ENCODE data around the gene CLK1.
"Not testable (repeated sequence)": the region's sequence is repeated elsewhere in the genome, so short reads cannot be mapped to it uniquely, and the experiment has no call there.

Gene CLK1

GRCh38 chr2:200829258-200829655 is 35.2 kb downstream of the CLK1 start:
- no peak overlapping the region for H3K27ac ChIP-seq (ENCODE audit: low read depth in 2 of 2, low read length in 2 of 2)
- H3K36me3 ChIP-seq (ENCODE audit: control insufficient read depth in 2 of 2, insufficient read depth in 2 of 2, low read length in 2 of 2): no peaks in the 10 kb centered on the region
- H3K27me3 ChIP-seq (ENCODE audit: control insufficient read depth in 2 of 2, insufficient read depth in 2 of 2, low read length in 2 of 2): no peaks in the 10 kb centered on the region
- H3K4me3 ChIP-seq (ENCODE audit: low read length in 2 of 2): no peak overlapping the region
- H3K9me3 ChIP-seq (ENCODE audit: control insufficient read depth in 2 of 2, low read length in 2 of 2): no peaks in the 10 kb centered on the region
- H3K4me1 ChIP-seq (ENCODE audit: control insufficient read depth in 2 of 2, insufficient read depth in 2 of 2, low read length in 2 of 2): peaks cover 2% of the 10 kb centered on the region in 2 donors
- no peak overlapping the region for H3K9ac ChIP-seq (ENCODE audit: low read depth in 1 of 2, low read length in 2 of 2)

- Histone ChIP-seq H3K27me3 (ENCODE audit: control insufficient read depth in 2 of 2, insufficient read depth in 2 of 2, low read length in 2 of 2) (no peaks in the 10 kb centered on the region), H3K4me1 (ENCODE audit: control insufficient read depth in 2 of 2, insufficient read depth in 2 of 2, low read length in 2 of 2) (peaks cover 2% of the 10 kb centered on the region in 2 donors), H3K9ac (ENCODE audit: low read depth in 1 of 2, low read length in 2 of 2) (no peak overlapping the region), H3K36me3 (ENCODE audit: control insufficient read depth in 2 of 2, insufficient read depth in 2 of 2, low read length in 2 of 2) (peaks cover 0 to 4% of the 10 kb centered on the region in 2 donors), H3K9me3 (ENCODE audit: control insufficient read depth in 2 of 2, low read length in 2 of 2) (no peaks in the 10 kb centered on the region), H3K27ac (ENCODE audit: low read depth in 2 of 2, low read length in 2 of 2) (no peak overlapping the region), H3K4me3 (ENCODE audit: low read length in 2 of 2) (no peak overlapping the region)
Measured at GRCh38 chr2:200828572-200829257, 35.7 kb downstream of the CLK1 start.

- H3K9me3 ChIP-seq (ENCODE audit: control insufficient read depth in 2 of 2, low read length in 2 of 2): no peaks in the 10 kb centered on the region
- H3K27ac ChIP-seq (ENCODE audit: low read depth in 2 of 2, low read length in 2 of 2): no peak overlapping the region
- H3K9ac ChIP-seq (ENCODE audit: low read depth in 1 of 2, low read length in 2 of 2): no peak overlapping the region
- peaks cover 0 to 4% of the 10 kb centered on the region in 2 donors for H3K36me3 ChIP-seq (ENCODE audit: control insufficient read depth in 2 of 2, insufficient read depth in 2 of 2, low read length in 2 of 2)
- H3K4me1 ChIP-seq (ENCODE audit: control insufficient read depth in 2 of 2, insufficient read depth in 2 of 2, low read length in 2 of 2): peaks cover 2% of the 10 kb centered on the region in 2 donors
- H3K4me3 ChIP-seq (ENCODE audit: low read length in 2 of 2): no peak overlapping the region
- no peaks in the 10 kb centered on the region for H3K27me3 ChIP-seq (ENCODE audit: control insufficient read depth in 2 of 2, insufficient read depth in 2 of 2, low read length in 2 of 2)
Measured at GRCh38 chr2:200828104-200828503, 36.4 kb downstream of the CLK1 start.

GRCh38 chr2:200821686-200822245 is 42.7 kb downstream of the CLK1 start:
- H3K9me3 ChIP-seq (ENCODE audit: control insufficient read depth in 2 of 2, low read length in 2 of 2): no peaks in the 10 kb centered on the region
- H3K4me1 ChIP-seq (ENCODE audit: control insufficient read depth in 2 of 2, insufficient read depth in 2 of 2, low read length in 2 of 2): no peaks in the 10 kb centered on the region
- H3K36me3 ChIP-seq (ENCODE audit: control insufficient read depth in 2 of 2, insufficient read depth in 2 of 2, low read length in 2 of 2): peaks cover 46 to 53% of the 10 kb centered on the region in 2 donors
- no peak overlapping the region for H3K27ac ChIP-seq (ENCODE audit: low read depth in 2 of 2, low read length in 2 of 2)
- no peak overlapping the region for H3K4me3 ChIP-seq (ENCODE audit: low read length in 2 of 2)
- no peak overlapping the region for H3K9ac ChIP-seq (ENCODE audit: low read depth in 1 of 2, low read length in 2 of 2)
- H3K27me3 ChIP-seq (ENCODE audit: control insufficient read depth in 2 of 2, insufficient read depth in 2 of 2, low read length in 2 of 2): no peaks in the 10 kb centered on the region

- Histone ChIP-seq H3K27me3 (ENCODE audit: control insufficient read depth in 2 of 2, insufficient read depth in 2 of 2, low read length in 2 of 2) (no peaks in the 10 kb centered on the region), H3K9me3 (ENCODE audit: control insufficient read depth in 2 of 2, low read length in 2 of 2) (no peaks in the 10 kb centered on the region), H3K9ac (ENCODE audit: low read depth in 1 of 2, low read length in 2 of 2) (no peak overlapping the region), H3K36me3 (ENCODE audit: control insufficient read depth in 2 of 2, insufficient read depth in 2 of 2, low read length in 2 of 2) (peaks cover 57 to 63% of the 10 kb centered on the region in 2 donors), H3K4me3 (ENCODE audit: low read length in 2 of 2) (no peak overlapping the region), H3K4me1 (ENCODE audit: control insufficient read depth in 2 of 2, insufficient read depth in 2 of 2, low read length in 2 of 2) (no peaks in the 10 kb centered on the region), H3K27ac (ENCODE audit: low read depth in 2 of 2, low read length in 2 of 2) (no peak overlapping the region)
Measured at GRCh38 chr2:200820573-200821234, 43.8 kb downstream of the CLK1 start.

- not testable (repeated sequence) for H3K9me3 ChIP-seq (ENCODE audit: control insufficient read depth in 2 of 2, low read length in 2 of 2); H3K4me3 ChIP-seq (ENCODE audit: low read length in 2 of 2); H3K27me3 ChIP-seq (ENCODE audit: control insufficient read depth in 2 of 2, insufficient read depth in 2 of 2, low read length in 2 of 2); H3K9ac ChIP-seq (ENCODE audit: low read depth in 1 of 2, low read length in 2 of 2); H3K4me1 ChIP-seq (ENCODE audit: control insufficient read depth in 2 of 2, insufficient read depth in 2 of 2, low read length in 2 of 2); H3K27ac ChIP-seq (ENCODE audit: low read depth in 2 of 2, low read length in 2 of 2)
- peaks cover 75% of the 10 kb centered on the region in 2 donors for H3K36me3 ChIP-seq (ENCODE audit: control insufficient read depth in 2 of 2, insufficient read depth in 2 of 2, low read length in 2 of 2)
Measured at GRCh38 chr2:200818732-200819131, 45.7 kb downstream of the CLK1 start.

- H3K36me3 ChIP-seq (ENCODE audit: control insufficient read depth in 2 of 2, insufficient read depth in 2 of 2, low read length in 2 of 2): peaks cover 55 to 58% of the 10 kb centered on the region in 2 donors
- H3K4me3 ChIP-seq (ENCODE audit: low read length in 2 of 2): no peak overlapping the region
- H3K9ac ChIP-seq (ENCODE audit: low read depth in 1 of 2, low read length in 2 of 2): no peak overlapping the region
- H3K27me3 ChIP-seq (ENCODE audit: control insufficient read depth in 2 of 2, insufficient read depth in 2 of 2, low read length in 2 of 2): no peaks in the 10 kb centered on the region
- H3K9me3 ChIP-seq (ENCODE audit: control insufficient read depth in 2 of 2, low read length in 2 of 2): no peaks in the 10 kb centered on the region
- H3K27ac ChIP-seq (ENCODE audit: low read depth in 2 of 2, low read length in 2 of 2): no peak overlapping the region
- H3K4me1 ChIP-seq (ENCODE audit: control insufficient read depth in 2 of 2, insufficient read depth in 2 of 2, low read length in 2 of 2): peaks cover 19 to 20% of the 10 kb centered on the region in 2 donors
Measured at GRCh38 chr2:200814917-200815316, 49.5 kb downstream of the CLK1 start.

- Histone ChIP-seq H3K9ac (ENCODE audit: low read depth in 1 of 2, low read length in 2 of 2) (no peak overlapping the region), H3K36me3 (ENCODE audit: control insufficient read depth in 2 of 2, insufficient read depth in 2 of 2, low read length in 2 of 2) (peaks cover 54 to 55% of the 10 kb centered on the region in 2 donors), H3K9me3 (ENCODE audit: control insufficient read depth in 2 of 2, low read length in 2 of 2) (no peaks in the 10 kb centered on the region), H3K27me3 (ENCODE audit: control insufficient read depth in 2 of 2, insufficient read depth in 2 of 2, low read length in 2 of 2) (no peaks in the 10 kb centered on the region), H3K4me1 (ENCODE audit: control insufficient read depth in 2 of 2, insufficient read depth in 2 of 2, low read length in 2 of 2) (peaks cover 19 to 21% of the 10 kb centered on the region in 2 donors), H3K27ac (ENCODE audit: low read depth in 2 of 2, low read length in 2 of 2) (no peak overlapping the region), H3K4me3 (ENCODE audit: low read length in 2 of 2) (no peak overlapping the region)
Measured at GRCh38 chr2:200814276-200814815, 50.1 kb downstream of the CLK1 start.

- Histone ChIP-seq H3K4me3 (ENCODE audit: low read length in 2 of 2) (peak overlapping the region; percentile 80 to 82), H3K4me1 (ENCODE audit: control insufficient read depth in 2 of 2, insufficient read depth in 2 of 2, low read length in 2 of 2) (peaks cover 19 to 21% of the 10 kb centered on the region in 2 donors), H3K9ac (ENCODE audit: low read depth in 1 of 2, low read length in 2 of 2) (peak overlapping the region; percentile 93 to 94), H3K27me3 (ENCODE audit: control insufficient read depth in 2 of 2, insufficient read depth in 2 of 2, low read length in 2 of 2) (no peaks in the 10 kb centered on the region), H3K36me3 (ENCODE audit: control insufficient read depth in 2 of 2, insufficient read depth in 2 of 2, low read length in 2 of 2) (peaks cover 35% of the 10 kb centered on the region in 2 donors), H3K27ac (ENCODE audit: low read depth in 2 of 2, low read length in 2 of 2) (peak overlapping the region; percentile 98), H3K9me3 (ENCODE audit: control insufficient read depth in 2 of 2, low read length in 2 of 2) (no peaks in the 10 kb centered on the region)
Measured at GRCh38 chr2:200812122-200813022, 52.1 kb downstream of the CLK1 start.

Measured in mucosa of rectum (tissue), 2 donors.